GM18861 (cell line): ENCODE results near the gene TREM2.
A peak's percentile ranks its signal among the peaks of the same experiment; 100 is the strongest.
"Not testable (repeated sequence)": the region's sequence is repeated elsewhere in the genome, so short reads cannot be mapped to it uniquely, and the experiment has no call there.

Experiments
- ATAC-seq: cut with Tn5 transposase; IDR thresholded peaks from one replicate; pipeline ENCODE4 v1.9.1; 2021; ENCODE audit not compliant: unreplicated experiment

Gene TREM2

GRCh38 chr6:41162687-41163418 is at the start of gene TREM2:
Gene TREM2 (minus strand): TSS chr6:41163116. CDS start chr6:41163082, 34 bp downstream.
- no peak for ATAC-seq

- no peak for ATAC-seq
These were observed 46.8 kb upstream of the TREM2 start for GRCh38 chr6:41209547-41210320.

GRCh38 chr6:41208439-41209106 is 45.7 kb upstream of the TREM2 start:
- ATAC-seq = no peak

- no peak for ATAC-seq
These were observed 41.2 kb upstream of the TREM2 start for GRCh38 chr6:41204156-41204555.

- no peak for ATAC-seq
These were observed 38.9 kb upstream of the TREM2 start for GRCh38 chr6:41201764-41202173.

- ATAC-seq = no peak
These were observed 38.2 kb upstream of the TREM2 start, which contains the start of gene TREML2 for GRCh38 chr6:41200901-41201763. Gene TREML2 (minus strand): TSS chr6:41201149. CDS start chr6:41201008, 141 bp downstream.

GRCh38 chr6:41200296-41200900 is 37.5 kb upstream of the TREM2 start:
- no peak for ATAC-seq

GRCh38 chr6:41199552-41200246 is 36.8 kb upstream of the TREM2 start:
- peak; percentile 41 for ATAC-seq

- no peak for ATAC-seq
These were observed 34.3 kb upstream of the TREM2 start for GRCh38 chr6:41197234-41197633.

GRCh38 chr6:41194386-41194785 is 31.5 kb upstream of the TREM2 start:
- ATAC-seq = no peak

GRCh38 chr6:41193884-41194283 is 31.0 kb upstream of the TREM2 start:
- ATAC-seq = no peak

- ATAC-seq = no peak
These were observed 30.3 kb upstream of the TREM2 start for GRCh38 chr6:41193171-41193734.

GRCh38 chr6:41191569-41191968 is 28.7 kb upstream of the TREM2 start:
- no peak for ATAC-seq

GRCh38 chr6:41190791-41191190 is 27.9 kb upstream of the TREM2 start:
- no peak for ATAC-seq

GRCh38 chr6:41189967-41190366 is 27.1 kb upstream of the TREM2 start:
- no peak for ATAC-seq

GRCh38 chr6:41189046-41189445 is 26.1 kb upstream of the TREM2 start:
- not testable (repeated sequence) for ATAC-seq

GRCh38 chr6:41187924-41188886 is 25.3 kb upstream of the TREM2 start:
- ATAC-seq = no peak

- ATAC-seq = no peak
These were observed 23.2 kb upstream of the TREM2 start for GRCh38 chr6:41186031-41186562.
